ENCODE measurements around the gene PILRA.
A peak's percentile ranks its signal among the peaks of the same experiment; 100 is the strongest.
"Not testable (repeated sequence)": the region's sequence is repeated elsewhere in the genome, so short reads cannot be mapped to it uniquely, and the experiment has no call there.

Gene PILRA

GRCh38 chr7:100434297-100435144 lies 61.2 kb downstream of the PILRA start:
- Histone ChIP-seq H3K4me3 (peak overlapping the region; percentile 63 to 72), H3K4me1 (peaks cover 0 to 51% (median 39%) of the 10 kb centered on the region in 4 donors), H3K27me3 (no peaks in the 10 kb centered on the region), H3K27ac (peak overlapping the region; percentile 79 to 95), H3K9me3 (no peaks in the 10 kb centered on the region), H3K36me3 (peaks cover 11 to 32% (median 31%) of the 10 kb centered on the region in 3 donors)
- DNase-seq = no peak
- intact Hi-C loops (cut with DNase I; ENCODE audit: low total_unique reads) = no loop called here
- no peak for TF ChIP-seq CTCF (IDR thresholded peaks at IDR 0.05)

- TF ChIP-seq CTCF (IDR thresholded peaks at IDR 0.05) = no peak
- peaks cover 11 to 32% (median 31%) of the 10 kb centered on the region in 3 donors for H3K36me3 ChIP-seq
- H3K9me3 ChIP-seq = no peaks in the 10 kb centered on the region
- no peaks in the 10 kb centered on the region for H3K27me3 ChIP-seq
- H3K4me3 ChIP-seq = peak overlapping the region; percentile 63 to 72
- peak overlapping the region; percentile 79 to 95 for H3K27ac ChIP-seq
- H3K4me1 ChIP-seq = peaks cover 0 to 45% (median 35%) of the 10 kb centered on the region in 4 donors
- DNase-seq = peak in 1 of 2 donors; percentile 75
- intact Hi-C loops (cut with DNase I; ENCODE audit: low total_unique reads) = no loop called here
Observed at GRCh38 chr7:100435401-100436304, 62.4 kb downstream of the PILRA start.

- H3K4me3 ChIP-seq = peak overlapping the region; percentile 63 to 72
- H3K27ac ChIP-seq = peak overlapping the region; percentile 79 to 95
- H3K9me3 ChIP-seq = no peaks in the 10 kb centered on the region
- peaks cover 11 to 25% (median 24%) of the 10 kb centered on the region in 3 donors for H3K36me3 ChIP-seq
- H3K27me3 ChIP-seq = no peaks in the 10 kb centered on the region
- TF ChIP-seq CTCF (IDR thresholded peaks at IDR 0.05) = no peak
- peaks cover 0 to 28% (median 18%) of the 10 kb centered on the region in 4 donors for H3K4me1 ChIP-seq
- peak in 1 of 2 donors; percentile 70 for DNase-seq
- intact Hi-C loops (cut with DNase I; ENCODE audit: low total_unique reads) = no loop called here
Observed at GRCh38 chr7:100437150-100438100, 64.1 kb downstream of the PILRA start.

DNA sequence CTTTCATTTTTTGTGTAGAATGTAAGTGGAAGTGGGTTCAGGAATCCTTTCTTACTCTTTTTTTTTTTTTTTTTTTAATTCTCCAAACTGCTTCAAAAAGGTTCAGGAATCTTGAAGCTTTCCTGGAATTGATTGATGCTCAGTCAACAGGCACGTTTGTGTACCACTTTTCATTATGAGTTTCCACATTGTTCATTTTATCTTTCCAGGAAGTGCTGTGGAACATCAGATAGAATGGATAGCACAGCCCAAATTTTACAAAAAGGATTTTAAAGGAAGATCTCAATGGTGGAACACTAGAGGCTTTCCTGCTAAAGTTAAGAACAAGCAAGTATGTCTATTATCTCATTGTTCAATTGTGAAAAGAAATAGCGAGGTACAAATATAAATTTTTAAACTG lies 64.9 kb downstream of the PILRA start:
- Histone ChIP-seq H3K4me3 (no peak overlapping the region), H3K27me3 (no peaks in the 10 kb centered on the region), H3K9me3 (no peaks in the 10 kb centered on the region), H3K27ac (peak overlapping the region in 1 of 2 donors; percentile 79), H3K4me1 (peaks cover 0 to 20% (median 16%) of the 10 kb centered on the region in 4 donors), H3K36me3 (peaks cover 9 to 19% (median 17%) of the 10 kb centered on the region in 3 donors)
- TF ChIP-seq CTCF (IDR thresholded peaks at IDR 0.05) = no peak
- no peak for DNase-seq
- intact Hi-C loops (cut with DNase I; ENCODE audit: low total_unique reads) = no loop called here

- H3K27me3 ChIP-seq; H3K4me3 ChIP-seq; intact Hi-C loops (cut with DNase I; ENCODE audit: low total_unique reads); H3K9me3 ChIP-seq; H3K27ac ChIP-seq: not testable (repeated sequence)
- Histone ChIP-seq H3K4me1 (peaks cover 0 to 19% (median 16%) of the 10 kb centered on the region in 4 donors), H3K36me3 (peaks cover 3 to 13% (median 11%) of the 10 kb centered on the region in 3 donors)
- peak in 1 of 2 donors; percentile 12 for DNase-seq
Observed at GRCh38 chr7:100438731-100439130, 65.4 kb downstream of the PILRA start.

- H3K4me1 ChIP-seq = peaks cover 0 to 19% (median 14%) of the 10 kb centered on the region in 4 donors
- H3K9me3 ChIP-seq; H3K36me3 ChIP-seq; intact Hi-C loops (cut with DNase I; ENCODE audit: low total_unique reads); H3K4me3 ChIP-seq; H3K27me3 ChIP-seq; H3K27ac ChIP-seq: not testable (repeated sequence)
- DNase-seq = peak in 1 of 2 donors; percentile 25
Observed at GRCh38 chr7:100439244-100439643, 66.0 kb downstream of the PILRA start.
